Measurements from ENCODE around the gene SPTLC2. TPM values are rescaled to one million over a fixed set of nuclear protein-coding genes. Genes with fewer than 3 reads are reported as not detected.
A peak's percentile ranks its signal among the peaks of the same experiment; 100 is the strongest.

The SPTLC2 gene
- total and polyA plus RNA-seq, 2 of the 13 experiments (the other 11 are each of a cell fraction or from before 2014, with no cell fraction given) = 17.4 to 17.5 TPM

DNA sequence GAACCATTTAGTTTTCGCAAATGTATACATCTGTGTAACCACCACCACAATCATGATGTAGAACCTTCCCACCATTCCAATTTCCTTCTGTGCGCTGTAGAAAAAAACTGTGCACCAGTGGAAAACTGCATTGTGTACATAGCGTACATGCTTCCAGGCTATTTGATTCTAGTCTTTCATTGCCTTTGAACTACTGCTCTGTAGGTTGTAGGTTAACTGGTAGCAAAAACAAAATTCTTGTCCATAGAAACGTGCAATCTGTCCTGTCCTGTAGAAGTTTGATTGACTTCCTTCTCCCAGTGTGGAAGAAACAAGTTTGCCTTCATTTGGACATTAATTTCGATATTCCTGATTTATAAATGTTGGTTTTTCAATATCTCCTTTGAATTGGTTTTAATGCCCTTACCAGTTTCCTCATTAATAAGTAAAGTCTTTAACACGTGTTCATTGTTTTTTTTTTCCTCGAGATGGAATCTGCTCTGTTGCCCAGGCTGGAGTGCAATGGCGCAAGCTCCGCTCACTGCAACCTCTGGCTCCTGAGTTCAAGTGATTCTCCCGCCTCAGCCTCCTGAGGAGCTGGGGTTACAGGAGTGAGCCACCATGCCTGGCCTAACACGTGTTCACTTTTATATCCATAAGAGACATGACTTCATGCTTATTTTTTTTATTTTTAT is 114.2 kb downstream of the SPTLC2 start (continued):
- TF ChIP-seq MED8 (CRISPR knock-in tag; IDR thresholded peaks at IDR 0.05; ENCODE audit: insufficient replicate concordance) (no peak), ZBTB20 (CRISPR knock-in tag; IDR thresholded peaks at IDR 0.05; ENCODE audit: borderline replicate concordance, low read depth) (peak; percentile 86; the same call in 1 of the 2 replicates), ASH2L (IDR thresholded peaks at IDR 0.05; ENCODE audit: insufficient read length, low read depth, low read length) (peak; percentile 80), ZNF292 (CRISPR knock-in tag; IDR thresholded peaks at IDR 0.05; ENCODE audit: borderline replicate concordance, low read depth) (peak; percentile 33; the same call in 1 of the 2 replicates), KAT8 (CRISPR knock-in tag; IDR thresholded peaks at IDR 0.05) (peak; percentile 46; the same call in 1 of the 2 replicates), RARG (CRISPR knock-in tag; IDR thresholded peaks at IDR 0.05; ENCODE audit: low read depth) (no peak), ZNF703 (CRISPR knock-in tag; IDR thresholded peaks at IDR 0.05; ENCODE audit: borderline replicate concordance) (no peak), IKZF4 (CRISPR knock-in tag; IDR thresholded peaks at IDR 0.05; ENCODE audit: borderline replicate concordance, low read depth, not compliant biosample characterization) (no peak), ZNF782 (CRISPR knock-in tag; IDR thresholded peaks at IDR 0.05; ENCODE audit: borderline replicate concordance) (no peak), ZNF792 (CRISPR knock-in tag; IDR thresholded peaks at IDR 0.05) (peak; percentile 62; the same call in 1 of the 2 replicates), SOX6 (IDR thresholded peaks at IDR 0.05) (no peak), SOX6 (CRISPR knock-in tag; IDR thresholded peaks at IDR 0.05) (peak; percentile 41), ATF1 (CRISPR knock-in tag; IDR thresholded peaks at IDR 0.05) (0 out of 2 replicates have a peak, but pooled peaks have one; percentile 20), KDM3A (CRISPR knock-in tag; IDR thresholded peaks at IDR 0.05; ENCODE audit: low read depth) (0 out of 2 replicates have a peak, but pooled peaks have one; percentile 35), NCOR1 (IDR thresholded peaks at IDR 0.05; ENCODE audit: borderline replicate concordance, low read length) (peak; percentile 59; the same call in 1 of the 2 replicates)
- TF ChIP-seq, protein P1, sequence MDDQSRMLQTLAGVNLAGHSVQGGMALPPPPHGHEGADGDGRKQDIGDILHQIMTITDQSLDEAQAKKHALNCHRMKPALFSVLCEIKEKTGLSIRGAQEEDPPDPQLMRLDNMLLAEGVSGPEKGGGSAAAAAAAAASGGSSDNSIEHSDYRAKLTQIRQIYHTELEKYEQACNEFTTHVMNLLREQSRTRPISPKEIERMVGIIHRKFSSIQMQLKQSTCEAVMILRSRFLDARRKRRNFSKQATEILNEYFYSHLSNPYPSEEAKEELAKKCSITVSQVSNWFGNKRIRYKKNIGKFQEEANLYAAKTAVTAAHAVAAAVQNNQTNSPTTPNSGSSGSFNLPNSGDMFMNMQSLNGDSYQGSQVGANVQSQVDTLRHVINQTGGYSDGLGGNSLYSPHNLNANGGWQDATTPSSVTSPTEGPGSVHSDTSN (CRISPR knock-in tag; IDR thresholded peaks at IDR 0.05; ENCODE audit: borderline replicate concordance) = no peak
- TF ChIP-seq, protein P2, sequence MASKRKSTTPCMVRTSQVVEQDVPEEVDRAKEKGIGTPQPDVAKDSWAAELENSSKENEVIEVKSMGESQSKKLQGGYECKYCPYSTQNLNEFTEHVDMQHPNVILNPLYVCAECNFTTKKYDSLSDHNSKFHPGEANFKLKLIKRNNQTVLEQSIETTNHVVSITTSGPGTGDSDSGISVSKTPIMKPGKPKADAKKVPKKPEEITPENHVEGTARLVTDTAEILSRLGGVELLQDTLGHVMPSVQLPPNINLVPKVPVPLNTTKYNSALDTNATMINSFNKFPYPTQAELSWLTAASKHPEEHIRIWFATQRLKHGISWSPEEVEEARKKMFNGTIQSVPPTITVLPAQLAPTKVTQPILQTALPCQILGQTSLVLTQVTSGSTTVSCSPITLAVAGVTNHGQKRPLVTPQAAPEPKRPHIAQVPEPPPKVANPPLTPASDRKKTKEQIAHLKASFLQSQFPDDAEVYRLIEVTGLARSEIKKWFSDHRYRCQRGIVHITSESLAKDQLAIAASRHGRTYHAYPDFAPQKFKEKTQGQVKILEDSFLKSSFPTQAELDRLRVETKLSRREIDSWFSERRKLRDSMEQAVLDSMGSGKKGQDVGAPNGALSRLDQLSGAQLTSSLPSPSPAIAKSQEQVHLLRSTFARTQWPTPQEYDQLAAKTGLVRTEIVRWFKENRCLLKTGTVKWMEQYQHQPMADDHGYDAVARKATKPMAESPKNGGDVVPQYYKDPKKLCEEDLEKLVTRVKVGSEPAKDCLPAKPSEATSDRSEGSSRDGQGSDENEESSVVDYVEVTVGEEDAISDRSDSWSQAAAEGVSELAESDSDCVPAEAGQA (IDR thresholded peaks at IDR 0.05; ENCODE audit: low read depth) = no peak
- TF ChIP-seq, protein P2 (CRISPR knock-in tag; IDR thresholded peaks at IDR 0.05; ENCODE audit: borderline replicate concordance) = no peak
- TF ChIP-seq, protein P3, sequence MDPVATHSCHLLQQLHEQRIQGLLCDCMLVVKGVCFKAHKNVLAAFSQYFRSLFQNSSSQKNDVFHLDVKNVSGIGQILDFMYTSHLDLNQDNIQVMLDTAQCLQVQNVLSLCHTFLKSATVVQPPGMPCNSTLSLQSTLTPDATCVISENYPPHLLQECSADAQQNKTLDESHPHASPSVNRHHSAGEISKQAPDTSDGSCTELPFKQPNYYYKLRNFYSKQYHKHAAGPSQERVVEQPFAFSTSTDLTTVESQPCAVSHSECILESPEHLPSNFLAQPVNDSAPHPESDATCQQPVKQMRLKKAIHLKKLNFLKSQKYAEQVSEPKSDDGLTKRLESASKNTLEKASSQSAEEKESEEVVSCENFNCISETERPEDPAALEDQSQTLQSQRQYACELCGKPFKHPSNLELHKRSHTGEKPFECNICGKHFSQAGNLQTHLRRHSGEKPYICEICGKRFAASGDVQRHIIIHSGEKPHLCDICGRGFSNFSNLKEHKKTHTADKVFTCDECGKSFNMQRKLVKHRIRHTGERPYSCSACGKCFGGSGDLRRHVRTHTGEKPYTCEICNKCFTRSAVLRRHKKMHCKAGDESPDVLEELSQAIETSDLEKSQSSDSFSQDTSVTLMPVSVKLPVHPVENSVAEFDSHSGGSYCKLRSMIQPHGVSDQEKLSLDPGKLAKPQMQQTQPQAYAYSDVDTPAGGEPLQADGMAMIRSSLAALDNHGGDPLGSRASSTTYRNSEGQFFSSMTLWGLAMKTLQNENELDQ (CRISPR knock-in tag; IDR thresholded peaks at IDR 0.05; ENCODE audit: borderline replicate concordance) = no peak
- TF ChIP-seq, protein P4, sequence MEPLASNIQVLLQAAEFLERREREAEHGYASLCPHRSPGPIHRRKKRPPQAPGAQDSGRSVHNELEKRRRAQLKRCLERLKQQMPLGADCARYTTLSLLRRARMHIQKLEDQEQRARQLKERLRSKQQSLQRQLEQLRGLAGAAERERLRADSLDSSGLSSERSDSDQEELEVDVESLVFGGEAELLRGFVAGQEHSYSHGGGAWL (CRISPR knock-in tag; IDR thresholded peaks at IDR 0.05) = no peak
